Measurements from ENCODE around the gene TNS4.

The TNS4 gene

GRCh38 chr17:40442392-40443195 is 58.8 kb downstream of the TNS4 start:
- no peak for DNase-seq (ENCODE audit: low spot score)
- in situ Hi-C loops (cut with MboI; ENCODE audit: low sequenced_read_pairs, unreplicated experiment), result loop anchor here (10.0 kb wide), 2 partner anchors 92 to 172 kb away; no protein-coding TSS in a partner anchor
- no peak for TF ChIP-seq CTCF (IDR thresholded peaks at IDR 0.05; ENCODE audit: borderline replicate concordance, control extremely low read depth, extremely low read depth, insufficient read depth, missing control alignments)

GRCh38 chr17:40440166-40440565 is 61.3 kb downstream of the TNS4 start:
- no peak for DNase-seq (ENCODE audit: low spot score)
- TF ChIP-seq CTCF (IDR thresholded peaks at IDR 0.05; ENCODE audit: borderline replicate concordance, control extremely low read depth, extremely low read depth, insufficient read depth, missing control alignments), result no peak
- in situ Hi-C loops (cut with MboI; ENCODE audit: low sequenced_read_pairs, unreplicated experiment), result loop anchor here (10.0 kb wide), 2 partner anchors 95 to 175 kb away; no protein-coding TSS in a partner anchor

- in situ Hi-C loops (cut with MboI; ENCODE audit: low sequenced_read_pairs, unreplicated experiment), result no loop called here
- TF ChIP-seq CTCF (IDR thresholded peaks at IDR 0.05; ENCODE audit: borderline replicate concordance, control extremely low read depth, extremely low read depth, insufficient read depth, missing control alignments), result no peak
- no peak for DNase-seq (ENCODE audit: low spot score)
These were observed 64.2 kb downstream of the TNS4 start for GRCh38 chr17:40437095-40437732.

GRCh38 chr17:40436636-40437035 is 64.8 kb downstream of the TNS4 start:
- no peak for TF ChIP-seq CTCF (IDR thresholded peaks at IDR 0.05; ENCODE audit: borderline replicate concordance, control extremely low read depth, extremely low read depth, insufficient read depth, missing control alignments)
- in situ Hi-C loops (cut with MboI; ENCODE audit: low sequenced_read_pairs, unreplicated experiment), result no loop called here
- DNase-seq (ENCODE audit: low spot score), result no peak

GRCh38 chr17:40433551-40434415 is 67.6 kb downstream of the TNS4 start:
- in situ Hi-C loops (cut with MboI; ENCODE audit: low sequenced_read_pairs, unreplicated experiment), result no loop called here
- peak; percentile 24 for TF ChIP-seq CTCF (IDR thresholded peaks at IDR 0.05; ENCODE audit: borderline replicate concordance, control extremely low read depth, extremely low read depth, insufficient read depth, missing control alignments)
- DNase-seq (ENCODE audit: low spot score), result no peak

- TF ChIP-seq CTCF (IDR thresholded peaks at IDR 0.05; ENCODE audit: borderline replicate concordance, control extremely low read depth, extremely low read depth, insufficient read depth, missing control alignments), result no peak
- DNase-seq (ENCODE audit: low spot score), result no peak
- in situ Hi-C loops (cut with MboI; ENCODE audit: low sequenced_read_pairs, unreplicated experiment), result no loop called here
These were observed 68.4 kb downstream of the TNS4 start for GRCh38 chr17:40432864-40433528.
